Activated B cell treated with CpG ODN at 0.5 μM for 24 hours (primary cell): ENCODE measurements around the gene NUDT16L1. TPM values are rescaled to one million over a fixed set of nuclear protein-coding genes. Genes with fewer than 3 reads are reported as not detected.
A peak's percentile ranks its signal among the peaks of the same experiment; 100 is the strongest.

Experiments
- ATAC-seq: fragments of 200-7000 bp; cut with Tn5 transposase; one replicate; pipeline ENCODE4 v1.10.0; 2021; ENCODE audit warnings: low read depth, mild to moderate bottlenecking, moderate library complexity
- CTCF ChIA-PET: fragments of 350-600 bp; sonication (Branson Sonifier 250); formaldehyde crosslinking; loops from one replicate; lab custom pipeline; 2021; ENCODE audit warnings: antibody characterized with exemption; lab: Charles Lee
- POLR2A ChIA-PET: fragments of 350-600 bp; sonication (Branson Sonifier 250); formaldehyde crosslinking; loops from one replicate; lab custom pipeline; 2021; ENCODE audit warnings: antibody characterized with exemption; lab: Charles Lee
- DNase-seq: peaks from one replicate; pipeline ENCODE4 v3.0.0; 2022
- H3K27ac Mint-ChIP-seq: one replicate; pipeline ENCODE4 v1.8.0; 2020; ENCODE audit warnings: mixed read lengths
- H3K27me3 Mint-ChIP-seq: one replicate; pipeline ENCODE4 v1.8.0; 2021; ENCODE audit warnings: mixed read lengths
- H3K36me3 Mint-ChIP-seq: one replicate; pipeline ENCODE4 v1.8.0; 2021; ENCODE audit warnings: low read depth, mixed read lengths
- H3K4me1 Mint-ChIP-seq: one replicate; pipeline ENCODE4 v1.8.0; 2021; ENCODE audit warnings: mixed read lengths
- H3K4me3 Mint-ChIP-seq: one replicate; pipeline ENCODE4 v1.8.0; 2020; ENCODE audit warnings: mild to moderate bottlenecking, mixed read lengths
- H3K9me3 Mint-ChIP-seq: one replicate; pipeline ENCODE4 v1.8.0; 2020; ENCODE audit warnings: mixed read lengths
- CTCF ChIP-seq: fragments of 200-600 bp; IDR thresholded peaks from one replicate; pipeline ENCODE4 v1.8.0; 2022; ENCODE audit warnings: antibody characterized with exemption, mild to moderate bottlenecking
- intact Hi-C: fragments of 100-400 bp; cut with micrococcal nuclease; formaldehyde crosslinking; loops from one replicate; pipeline ENCODE4 v1.15.1; 2024
- total RNA-seq: library from RNA; stranded (reverse); gene quantifications from 2 replicates; pipeline ENCODE4 v1.2.3, GENCODE V29; 2022

The NUDT16L1 gene
- total RNA-seq, 1 donor from 2014 or later = 32.9 TPM

GRCh38 chr16:4673387-4674046 is 19.8 kb upstream of the NUDT16L1 start:
- TF ChIP-seq CTCF = no peak
- no peak overlapping the region for H3K27ac Mint-ChIP-seq
- peaks cover 47% of the 10 kb centered on the region for H3K36me3 Mint-ChIP-seq
- peaks cover 4% of the 10 kb centered on the region for H3K4me1 Mint-ChIP-seq
- DNase-seq (no peak), ATAC-seq (no peak)
- ChIA-PET POLR2A (no interaction called here), CTCF (no interaction called here)
- H3K4me3 Mint-ChIP-seq = no peak overlapping the region
- H3K9me3 Mint-ChIP-seq = no peaks in the 10 kb centered on the region
- intact Hi-C loops = no loop called here
- H3K27me3 Mint-ChIP-seq = no peaks in the 10 kb centered on the region

GRCh38 chr16:4674926-4675530 is 18.3 kb upstream of the NUDT16L1 start:
- ChIA-PET CTCF (no interaction called here), POLR2A (no interaction called here)
- no peaks in the 10 kb centered on the region for H3K9me3 Mint-ChIP-seq
- no peak for DNase-seq
- ATAC-seq = no peak
- H3K4me3 Mint-ChIP-seq = no peak overlapping the region
- peaks cover 4% of the 10 kb centered on the region for H3K4me1 Mint-ChIP-seq
- peaks cover 50% of the 10 kb centered on the region for H3K36me3 Mint-ChIP-seq
- H3K27ac Mint-ChIP-seq = no peak overlapping the region
- intact Hi-C loops = no loop called here
- TF ChIP-seq CTCF = no peak
- no peaks in the 10 kb centered on the region for H3K27me3 Mint-ChIP-seq

GRCh38 chr16:4675864-4676786 is 17.2 kb upstream of the NUDT16L1 start:
- no peak overlapping the region for H3K4me3 Mint-ChIP-seq
- peak overlapping the region; percentile 7 for H3K27ac Mint-ChIP-seq
- H3K27me3 Mint-ChIP-seq = no peaks in the 10 kb centered on the region
- H3K36me3 Mint-ChIP-seq = peaks cover 51% of the 10 kb centered on the region
- intact Hi-C loops = no loop called here
- H3K4me1 Mint-ChIP-seq = peaks cover 4% of the 10 kb centered on the region
- CTCF ChIA-PET = no interaction called here
- ATAC-seq (no peak), DNase-seq (no peak)
- H3K9me3 Mint-ChIP-seq = no peaks in the 10 kb centered on the region
- TF ChIP-seq CTCF = no peak
- POLR2A ChIA-PET = no interaction called here

GRCh38 chr16:4676831-4677230 is 16.5 kb upstream of the NUDT16L1 start:
- Mint-ChIP-seq H3K4me3 (no peak overlapping the region), H3K27me3 (no peaks in the 10 kb centered on the region), H3K9me3 (no peaks in the 10 kb centered on the region), H3K36me3 (peaks cover 49% of the 10 kb centered on the region), H3K27ac (no peak overlapping the region), H3K4me1 (peaks cover 4% of the 10 kb centered on the region)
- CTCF ChIA-PET = no interaction called here
- no peak for TF ChIP-seq CTCF
- intact Hi-C loops = no loop called here
- no peak for DNase-seq
- ATAC-seq = no peak
- POLR2A ChIA-PET = no interaction called here

- TF ChIP-seq CTCF = no peak
- ChIA-PET POLR2A (no interaction called here), CTCF (no interaction called here)
- intact Hi-C loops = no loop called here
- ATAC-seq = no peak
- peaks cover 4% of the 10 kb centered on the region for H3K4me1 Mint-ChIP-seq
- H3K9me3 Mint-ChIP-seq = no peaks in the 10 kb centered on the region
- H3K36me3 Mint-ChIP-seq = peaks cover 48% of the 10 kb centered on the region
- no peaks in the 10 kb centered on the region for H3K27me3 Mint-ChIP-seq
- DNase-seq = no peak
- H3K4me3 Mint-ChIP-seq = no peak overlapping the region
- no peak overlapping the region for H3K27ac Mint-ChIP-seq
Measured at GRCh38 chr16:4677390-4677789, 16.0 kb upstream of the NUDT16L1 start.
